HG02642 (cell line): ENCODE data around the gene SNCB.

Experiments
- ATAC-seq: cut with Tn5 transposase; IDR thresholded peaks from one replicate; pipeline ENCODE4 v1.9.1; 2021; ENCODE audit warnings: mild to moderate bottlenecking; ENCODE audit not compliant: unreplicated experiment, poor library complexity

SNCB gene

DNA sequence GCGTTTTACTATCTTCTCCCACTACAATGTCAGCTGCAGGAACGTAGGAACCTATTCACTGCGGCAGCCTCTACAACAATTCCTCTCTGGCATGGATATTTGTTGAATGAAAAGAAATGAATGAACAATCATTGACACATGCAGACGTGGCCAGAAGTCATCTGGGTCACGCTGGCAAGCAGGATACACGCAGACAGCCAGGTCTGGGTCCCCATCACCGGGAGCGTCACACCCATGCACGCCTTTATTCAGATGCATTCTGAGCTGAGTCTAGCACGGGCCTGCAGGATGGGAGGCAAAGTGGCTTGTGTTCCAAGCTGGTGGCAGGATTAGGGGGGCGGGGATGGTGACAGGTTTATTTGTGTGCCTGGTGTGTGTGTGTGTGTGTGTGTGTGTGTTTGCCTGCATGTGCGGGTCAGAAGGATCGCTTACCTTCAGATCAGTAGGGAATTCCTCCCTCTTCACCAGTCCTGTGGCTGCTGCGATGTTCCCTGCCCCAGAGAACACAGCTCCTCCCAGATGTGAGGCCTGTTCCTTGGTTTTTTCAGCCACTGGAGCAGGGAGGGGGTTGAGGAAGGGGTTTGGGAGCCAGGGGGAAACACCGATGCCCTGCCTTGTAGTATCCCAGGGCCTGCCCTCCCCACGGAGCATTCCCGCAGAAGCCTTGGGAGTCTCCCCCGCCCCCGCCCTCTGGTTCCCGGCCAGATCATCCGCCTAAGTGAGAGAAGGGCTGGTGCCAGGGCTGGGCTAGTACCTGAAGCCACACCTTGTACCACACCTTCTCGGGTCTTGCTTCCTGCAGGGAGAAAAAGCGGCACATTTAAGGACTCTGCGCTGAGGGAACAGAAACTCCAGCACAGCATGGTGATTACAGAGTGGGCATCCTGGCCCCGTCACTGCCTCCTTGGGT, 4.1 kb downstream of the SNCB start:
- no peak for ATAC-seq

GRCh38 chr5:176625512-176625911, 4.8 kb downstream of the SNCB start:
- no peak for ATAC-seq

DNA sequence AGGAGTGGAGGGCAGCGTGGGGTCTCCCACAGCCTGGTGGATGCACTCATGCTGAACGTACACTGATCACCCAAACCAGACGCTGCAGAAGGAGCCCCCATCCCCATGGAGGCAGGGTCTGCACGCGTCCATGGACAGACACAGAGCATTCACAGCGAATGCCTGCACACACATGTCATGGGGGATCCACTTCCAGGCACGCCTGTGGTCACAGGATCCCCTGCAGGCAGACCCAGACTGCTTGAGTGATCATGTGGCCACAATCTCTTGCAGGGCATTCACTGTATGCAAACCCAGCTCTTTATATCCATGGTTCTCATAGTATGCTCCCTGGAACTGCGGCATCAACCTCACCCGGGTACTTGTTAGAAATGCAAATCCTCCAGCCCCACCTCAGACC, 5.4 kb downstream of the SNCB start:
- ATAC-seq = no peak

DNA sequence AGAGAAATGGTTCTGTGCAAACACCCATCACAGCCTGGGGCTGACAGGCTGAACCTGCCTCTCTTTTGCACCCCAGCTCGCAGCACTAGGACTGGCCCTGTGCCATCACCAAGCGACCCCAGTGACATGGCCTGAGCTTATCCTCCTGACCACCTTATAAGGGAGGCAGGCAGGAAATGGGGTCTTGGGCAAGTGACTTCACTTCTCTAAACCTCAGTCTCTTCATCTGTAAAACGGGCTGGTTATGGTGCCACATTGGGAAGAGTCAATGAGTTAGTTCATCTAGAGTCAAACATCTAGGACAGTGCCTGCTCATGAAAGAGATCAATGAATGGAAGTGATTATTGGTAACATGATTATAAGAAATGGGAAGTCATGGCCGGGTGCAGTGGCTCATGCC, 6.2 kb downstream of the SNCB start:
- no peak for ATAC-seq

DNA sequence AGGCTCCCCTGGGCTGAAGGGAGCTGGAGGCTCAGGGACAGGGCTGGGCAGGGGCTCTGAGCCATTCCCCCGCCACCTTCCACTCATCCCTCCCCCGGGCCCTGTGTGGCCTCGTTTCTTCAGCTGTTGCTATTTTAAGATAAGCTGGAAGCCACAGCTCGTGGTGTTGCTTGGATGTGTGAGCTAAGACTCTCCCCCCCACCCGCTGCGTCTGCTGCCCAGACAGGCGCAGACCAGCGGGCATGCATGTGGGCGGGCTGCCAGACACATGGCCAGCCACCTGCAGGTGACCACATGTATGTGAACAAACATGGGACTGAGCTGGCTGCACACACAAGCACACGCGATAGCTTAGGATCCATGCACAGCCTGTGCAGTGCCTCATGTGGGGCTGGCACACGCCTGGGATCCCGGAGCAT, 8.7 kb downstream of the SNCB start:
- ATAC-seq = no peak

- no peak for ATAC-seq
These were observed 9.9 kb downstream of the SNCB start for GRCh38 chr5:176620333-176620981.

DNA sequence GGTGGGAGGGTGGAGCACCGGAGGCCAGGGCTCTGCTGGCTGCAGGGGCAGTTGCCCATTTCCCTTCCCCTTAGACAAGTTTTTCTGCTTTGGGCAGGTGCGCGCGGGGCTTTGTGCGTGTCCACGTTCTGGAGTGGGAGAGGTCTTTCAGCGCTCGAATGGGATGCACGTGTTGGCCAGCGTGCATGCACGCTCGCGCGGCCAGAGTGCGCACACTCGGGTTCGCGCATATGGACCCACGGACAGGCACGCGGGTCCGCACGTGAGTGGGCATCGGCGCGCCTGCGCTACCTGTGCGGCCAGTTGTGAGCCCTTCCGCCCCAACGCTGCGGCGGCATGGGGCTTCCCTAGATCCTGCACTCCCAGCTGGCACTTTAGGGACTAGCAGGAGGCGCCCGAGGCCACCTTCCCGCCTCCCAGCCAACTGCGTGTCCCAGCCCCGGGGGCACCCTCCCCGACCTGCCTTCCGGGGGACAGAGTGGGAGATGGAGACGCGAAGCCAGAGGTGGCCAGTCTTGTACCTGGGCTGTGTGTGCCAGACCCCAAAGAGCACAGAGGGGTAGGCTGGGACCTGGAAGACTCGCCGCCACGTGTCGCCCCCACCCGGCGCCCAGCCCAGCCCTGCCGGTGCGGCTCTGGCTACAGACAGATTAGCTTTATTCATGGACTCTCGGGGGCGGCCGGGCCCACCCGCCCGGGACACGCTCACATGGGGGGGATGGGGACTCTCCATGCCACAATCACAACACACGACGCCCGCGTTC, 10.6 kb downstream of the SNCB start:
- no peak for ATAC-seq

GRCh38 chr5:176619203-176619568, 11.1 kb downstream of the SNCB start:
- ATAC-seq = peak; percentile 63

DNA sequence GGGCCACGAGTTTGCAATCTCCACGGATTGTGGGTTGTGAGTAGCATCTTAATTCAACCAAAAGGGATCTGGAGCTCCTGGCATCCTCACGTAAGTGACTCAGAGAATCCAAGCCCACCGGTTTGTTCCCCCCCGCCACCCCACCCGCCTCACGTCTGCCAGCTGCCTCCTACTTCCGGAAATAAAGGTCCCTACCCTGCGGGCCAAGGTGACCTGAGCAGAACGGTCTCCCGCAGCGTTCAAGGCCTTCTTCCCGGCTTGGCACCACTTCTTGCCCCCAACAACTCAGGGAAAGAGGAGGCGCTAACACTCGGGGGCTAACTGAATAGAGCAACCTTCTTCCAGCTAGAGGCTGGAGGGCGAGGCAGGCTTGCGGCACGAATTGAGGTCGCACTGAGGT, 11.6 kb downstream of the SNCB start:
- no peak for ATAC-seq

GRCh38 chr5:176616511-176616910, 13.8 kb downstream of the SNCB start:
- ATAC-seq = no peak

DNA sequence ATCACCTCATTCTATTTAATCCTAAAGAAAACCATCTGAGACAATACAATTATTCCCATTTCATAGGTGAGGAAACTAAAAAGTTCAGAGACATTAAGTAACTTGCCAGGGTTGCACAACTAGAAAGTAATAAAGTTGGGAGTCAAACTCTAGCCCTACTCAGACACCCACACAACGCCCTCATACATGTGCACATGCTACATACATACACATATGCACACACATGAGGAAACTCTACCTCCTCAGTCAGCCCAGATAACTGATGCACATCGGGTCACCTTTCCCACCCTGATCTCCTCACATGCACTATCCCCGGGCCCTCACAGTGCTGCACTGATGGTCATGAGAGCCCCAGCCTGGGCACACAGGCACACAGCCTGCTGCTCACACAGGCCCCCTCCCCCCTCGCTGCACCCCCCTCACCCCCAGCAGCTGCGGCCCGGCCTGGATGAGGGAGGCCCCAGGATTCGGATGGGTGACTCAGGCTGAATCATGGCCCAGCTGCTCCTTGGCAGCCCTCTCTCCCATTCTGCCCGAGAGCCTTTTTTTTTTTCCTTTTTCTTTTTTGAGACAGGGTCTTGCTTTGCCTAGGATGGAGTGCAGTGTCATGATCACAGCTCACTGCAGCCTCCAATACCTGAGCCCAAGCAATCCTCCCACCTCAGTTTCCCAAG, 15.4 kb downstream of the SNCB start:
- no peak for ATAC-seq

- no peak for ATAC-seq
These were observed 17.5 kb downstream of the SNCB start for GRCh38 chr5:176612855-176613254.

GRCh38 chr5:176612008-176612407, 18.3 kb downstream of the SNCB start:
- no peak for ATAC-seq

DNA sequence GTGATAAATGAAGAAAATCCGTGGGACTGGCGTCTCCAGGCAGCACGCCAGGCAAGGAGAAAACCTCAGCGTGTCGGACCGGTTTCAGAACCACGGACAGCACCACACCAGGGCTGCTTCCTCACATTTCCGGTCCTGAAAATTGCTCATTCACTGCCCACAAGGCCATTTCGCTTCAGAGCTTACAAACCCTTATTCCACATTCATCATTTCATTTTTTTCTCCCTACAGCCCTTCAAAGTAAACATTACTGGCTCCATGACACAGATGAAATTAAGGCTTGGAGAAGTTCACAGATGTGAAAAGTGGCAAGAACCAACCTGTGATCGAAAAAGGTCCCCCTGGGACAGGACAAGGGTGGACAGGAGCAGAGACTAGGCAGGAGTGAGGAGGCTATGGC, 18.9 kb downstream of the SNCB start:
- ATAC-seq = no peak

DNA sequence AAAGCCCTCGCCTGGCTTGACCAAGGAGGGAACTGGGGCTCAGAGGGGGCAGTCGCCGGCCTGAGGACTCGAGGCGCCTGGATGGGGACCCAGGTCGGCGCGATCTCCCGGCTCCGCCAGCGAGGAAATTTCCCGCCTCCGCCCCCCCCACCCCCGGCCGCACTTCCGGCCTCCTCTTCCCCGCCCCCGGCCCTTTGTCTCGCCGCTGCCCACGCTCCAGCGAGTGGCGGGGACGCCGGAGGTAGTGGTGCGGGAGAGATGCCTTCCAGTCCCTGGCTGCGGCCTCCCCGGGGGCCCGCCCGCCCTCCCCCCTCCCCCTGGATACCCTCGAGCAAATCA, 19.9 kb downstream of the SNCB start:
- no peak for ATAC-seq

- peak; percentile 84 for ATAC-seq
These were observed 20.5 kb downstream of the SNCB start, which contains the start of gene GPRIN1 for GRCh38 chr5:176609724-176610434. Gene GPRIN1, minus strand, starts transcription at chr5:176610156. Its CDS starts 10,322 bp downstream, at chr5:176599834.

DNA sequence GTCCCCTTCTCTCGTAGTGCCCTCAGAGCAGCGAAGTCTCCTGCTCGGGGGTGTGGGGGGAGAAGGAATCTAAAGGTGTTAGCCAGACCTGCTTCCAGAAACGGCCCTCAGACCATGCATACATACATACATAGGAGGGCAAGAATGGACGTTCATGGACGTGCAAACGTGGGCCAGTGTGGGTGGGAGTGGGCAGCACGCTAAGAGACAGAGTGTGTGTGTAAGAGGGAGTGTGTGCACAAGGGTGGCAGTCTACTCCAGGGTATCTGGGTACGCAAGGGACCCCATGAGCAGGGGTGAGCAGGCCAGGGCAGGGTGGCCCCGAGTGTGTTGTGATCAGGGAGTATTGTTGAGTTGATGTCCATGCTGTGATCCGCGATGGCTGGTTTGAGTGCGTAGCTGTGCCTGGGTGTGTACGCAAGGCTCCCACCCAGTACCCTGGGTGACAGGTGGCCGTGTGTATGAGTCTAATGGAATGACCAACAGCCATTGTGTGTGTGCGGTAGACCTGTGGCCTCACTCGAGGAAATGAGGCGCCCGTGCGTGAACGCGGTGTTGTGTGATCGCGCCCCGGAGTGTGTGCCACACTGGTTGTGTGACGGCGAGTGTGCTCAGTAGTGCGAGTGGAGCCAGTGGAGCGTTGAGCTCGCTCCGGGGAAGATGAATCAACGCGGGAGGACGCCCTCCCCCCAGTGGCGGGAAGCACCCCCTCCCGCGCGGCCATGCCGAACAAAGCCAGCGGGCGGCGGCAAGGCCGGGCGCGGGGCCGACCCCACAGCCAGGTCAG, 21.2 kb downstream of the SNCB start:
- ATAC-seq = no peak

- no peak for ATAC-seq
These were observed 22.1 kb downstream of the SNCB start for GRCh38 chr5:176608142-176608705.

- ATAC-seq = no peak
These were observed 23.5 kb downstream of the SNCB start for GRCh38 chr5:176606875-176607274.
